ENCODE results near the gene TBX4.

DNA sequence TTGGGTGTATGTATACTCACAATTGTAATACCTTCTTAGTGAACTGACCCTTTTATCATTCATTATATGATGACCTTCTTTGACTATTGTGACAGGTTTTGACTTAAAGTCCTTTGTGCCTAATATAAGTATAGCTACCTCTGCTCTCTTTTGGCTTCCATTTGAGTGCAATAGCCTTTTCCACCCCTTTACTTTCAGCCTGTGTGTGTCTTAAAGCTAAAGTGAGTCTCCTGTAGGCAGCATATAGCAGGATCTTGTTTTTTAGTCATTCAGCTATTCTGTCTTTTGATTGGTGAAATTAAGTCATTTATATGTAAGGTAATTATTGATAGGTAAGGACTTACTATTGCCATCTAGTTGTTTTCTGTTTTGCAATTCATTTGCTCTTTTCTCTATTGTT lies 15.9 kb upstream of the TBX4 start:
- TF ChIP-seq KDM5A (IDR thresholded peaks at IDR 0.05; ENCODE audit: borderline replicate concordance, low read length) (no peak), CTCF (CRISPR knock-in tag; IDR thresholded peaks at IDR 0.05) (no peak), PHF5A (CRISPR knock-in tag; IDR thresholded peaks at IDR 0.05; ENCODE audit: low read depth, unreplicated experiment) (no peak), XRCC5 (optimal IDR thresholded peaks at IDR 0.05; ENCODE audit: low read length) (no peak), EZH2 (conservative IDR thresholded peaks at IDR 0.05; ENCODE audit: low read depth, low read length) (no peak), RFXAP (CRISPR knock-in tag; IDR thresholded peaks at IDR 0.05; ENCODE audit: borderline replicate concordance) (no peak), NR1H2 (CRISPR knock-in tag; IDR thresholded peaks at IDR 0.05; ENCODE audit: borderline replicate concordance, low read depth) (no peak)

Data from HepG2 (cell line).